Glutamatergic neuron (in vitro differentiated cells): ENCODE data around the gene MED13L. TPM values are rescaled to one million over a fixed set of nuclear protein-coding genes. Genes with fewer than 3 reads are reported as not detected.

Experiments
- DNase-seq: peaks from one replicate; pipeline ENCODE4 v3.0.0; 2022
- H3K27ac Mint-ChIP-seq: one replicate; pipeline ENCODE4 v1.8.0; 2020; ENCODE audit warnings: mild to moderate bottlenecking, mixed read lengths, inconsistent platforms; ENCODE audit not compliant: unreplicated experiment
- H3K27me3 Mint-ChIP-seq: one replicate; pipeline ENCODE4 v1.8.0; 2020; ENCODE audit warnings: mild to moderate bottlenecking, moderate library complexity, mixed read lengths, inconsistent platforms; ENCODE audit not compliant: unreplicated experiment
- H3K36me3 Mint-ChIP-seq: one replicate; pipeline ENCODE4 v1.8.0; 2020; ENCODE audit warnings: mild to moderate bottlenecking, mixed read lengths, inconsistent platforms; ENCODE audit not compliant: unreplicated experiment
- H3K4me1 Mint-ChIP-seq: one replicate; pipeline ENCODE4 v1.8.0; 2020; ENCODE audit warnings: mild to moderate bottlenecking, low read depth, mixed read lengths, inconsistent platforms; ENCODE audit not compliant: unreplicated experiment
- H3K4me3 Mint-ChIP-seq: one replicate; pipeline ENCODE4 v1.8.0; 2020; ENCODE audit warnings: mild to moderate bottlenecking, mixed read lengths, inconsistent platforms; ENCODE audit not compliant: unreplicated experiment
- H3K9me3 Mint-ChIP-seq: one replicate; pipeline ENCODE4 v1.8.0; 2020; ENCODE audit warnings: mild to moderate bottlenecking, moderate library complexity, mixed read lengths, inconsistent platforms; ENCODE audit not compliant: unreplicated experiment
- total RNA-seq: library from RNA; stranded (reverse); fragmentation: NEBNext Ultra II Directional; extraction: Animal tissue kit (Norgen Biotek cat#: 25700); gene quantifications from one replicate; pipeline ENCODE4 v1.2.1, GENCODE V29; 2021; ENCODE audit not compliant: unreplicated experiment
- TF ChIP-seq, protein P1 (sequence below): fragments of 200-600 bp; sonication (generic); IDR thresholded peaks from one replicate; pipeline ENCODE4 v1.5.0; 2021; ENCODE audit not compliant: partially characterized antibody, unreplicated experiment

Gene MED13L
- total RNA-seq, 1 donor from 2014 or later: 95.5 TPM

DNA sequence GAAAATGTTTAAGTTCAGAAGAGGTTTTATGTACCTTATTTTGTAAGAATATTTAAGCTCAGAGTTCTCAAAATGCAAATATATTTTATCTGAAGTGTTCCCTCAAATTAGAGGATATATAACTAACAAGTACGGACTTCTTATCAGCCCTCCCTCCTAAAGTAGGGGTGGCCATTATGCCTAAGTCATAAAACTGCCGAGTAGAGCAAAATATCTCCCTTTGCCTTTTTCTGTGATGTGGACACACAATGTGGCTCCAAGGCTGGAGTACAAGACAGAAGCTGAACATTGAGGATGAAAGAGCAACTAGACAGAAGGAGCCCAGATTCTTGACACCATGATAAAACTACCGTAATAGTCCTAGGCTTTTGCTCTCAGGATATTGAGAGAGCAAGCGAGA is 120.9 kb downstream of the MED13L start:
- no peak overlapping the region for H3K27ac Mint-ChIP-seq
- no peaks in the 10 kb centered on the region for H3K9me3 Mint-ChIP-seq
- no peaks in the 10 kb centered on the region for H3K27me3 Mint-ChIP-seq
- H3K4me3 Mint-ChIP-seq: no peak overlapping the region
- TF ChIP-seq, protein P1, sequence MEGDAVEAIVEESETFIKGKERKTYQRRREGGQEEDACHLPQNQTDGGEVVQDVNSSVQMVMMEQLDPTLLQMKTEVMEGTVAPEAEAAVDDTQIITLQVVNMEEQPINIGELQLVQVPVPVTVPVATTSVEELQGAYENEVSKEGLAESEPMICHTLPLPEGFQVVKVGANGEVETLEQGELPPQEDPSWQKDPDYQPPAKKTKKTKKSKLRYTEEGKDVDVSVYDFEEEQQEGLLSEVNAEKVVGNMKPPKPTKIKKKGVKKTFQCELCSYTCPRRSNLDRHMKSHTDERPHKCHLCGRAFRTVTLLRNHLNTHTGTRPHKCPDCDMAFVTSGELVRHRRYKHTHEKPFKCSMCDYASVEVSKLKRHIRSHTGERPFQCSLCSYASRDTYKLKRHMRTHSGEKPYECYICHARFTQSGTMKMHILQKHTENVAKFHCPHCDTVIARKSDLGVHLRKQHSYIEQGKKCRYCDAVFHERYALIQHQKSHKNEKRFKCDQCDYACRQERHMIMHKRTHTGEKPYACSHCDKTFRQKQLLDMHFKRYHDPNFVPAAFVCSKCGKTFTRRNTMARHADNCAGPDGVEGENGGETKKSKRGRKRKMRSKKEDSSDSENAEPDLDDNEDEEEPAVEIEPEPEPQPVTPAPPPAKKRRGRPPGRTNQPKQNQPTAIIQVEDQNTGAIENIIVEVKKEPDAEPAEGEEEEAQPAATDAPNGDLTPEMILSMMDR: no peak
- no peak for DNase-seq
- peaks cover 27% of the 10 kb centered on the region for H3K4me1 Mint-ChIP-seq
- no peaks in the 10 kb centered on the region for H3K36me3 Mint-ChIP-seq

DNA sequence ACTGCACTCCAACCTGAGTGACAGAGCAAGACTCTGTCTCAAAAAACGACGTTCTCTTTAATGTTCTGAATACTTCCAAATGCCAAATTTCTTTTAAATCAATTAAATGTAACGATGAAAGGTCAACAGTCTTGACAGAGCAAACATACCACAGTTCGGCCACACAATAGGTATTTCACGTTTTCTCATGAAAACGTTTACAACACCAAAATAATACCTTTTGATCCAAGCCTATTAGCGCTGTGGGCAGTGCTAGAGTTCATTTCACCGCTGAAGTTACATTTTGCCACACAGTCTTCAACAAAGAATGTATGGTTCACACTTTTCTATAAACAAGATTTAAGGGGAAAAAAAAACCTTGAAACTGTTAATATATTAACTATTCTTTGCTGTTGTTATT is 122.1 kb downstream of the MED13L start:
- DNase-seq: no peak
- H3K4me1 Mint-ChIP-seq: peaks cover 19% of the 10 kb centered on the region
- no peaks in the 10 kb centered on the region for H3K27me3 Mint-ChIP-seq
- TF ChIP-seq, protein P1: no peak
- no peaks in the 10 kb centered on the region for H3K36me3 Mint-ChIP-seq
- no peak overlapping the region for H3K27ac Mint-ChIP-seq
- H3K9me3 Mint-ChIP-seq: no peaks in the 10 kb centered on the region
- H3K4me3 Mint-ChIP-seq: no peak overlapping the region

DNA sequence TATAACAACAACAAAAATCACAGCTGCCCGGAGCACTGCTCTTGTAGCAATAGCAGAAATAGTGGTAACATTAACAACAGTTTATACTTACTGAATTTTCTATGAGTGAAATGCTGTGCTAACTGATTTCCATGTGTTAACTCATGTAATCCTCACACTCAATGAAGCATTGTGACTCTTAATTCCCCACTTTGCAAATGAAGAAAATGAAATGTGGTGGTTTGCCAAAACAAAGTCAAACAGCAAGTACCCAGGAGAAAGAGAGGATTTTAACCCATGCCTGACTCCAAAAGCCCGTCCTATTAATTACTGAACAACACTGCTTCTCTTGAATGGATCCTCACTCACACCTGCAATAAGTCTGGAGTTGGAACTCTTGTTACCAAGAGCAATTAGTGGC is 123.5 kb downstream of the MED13L start:
- Mint-ChIP-seq H3K27ac (no peak overlapping the region), H3K4me1 (peaks cover 19% of the 10 kb centered on the region), H3K9me3 (no peaks in the 10 kb centered on the region), H3K36me3 (no peaks in the 10 kb centered on the region), H3K27me3 (no peaks in the 10 kb centered on the region), H3K4me3 (no peak overlapping the region)
- TF ChIP-seq, protein P1: no peak
- no peak for DNase-seq

DNA sequence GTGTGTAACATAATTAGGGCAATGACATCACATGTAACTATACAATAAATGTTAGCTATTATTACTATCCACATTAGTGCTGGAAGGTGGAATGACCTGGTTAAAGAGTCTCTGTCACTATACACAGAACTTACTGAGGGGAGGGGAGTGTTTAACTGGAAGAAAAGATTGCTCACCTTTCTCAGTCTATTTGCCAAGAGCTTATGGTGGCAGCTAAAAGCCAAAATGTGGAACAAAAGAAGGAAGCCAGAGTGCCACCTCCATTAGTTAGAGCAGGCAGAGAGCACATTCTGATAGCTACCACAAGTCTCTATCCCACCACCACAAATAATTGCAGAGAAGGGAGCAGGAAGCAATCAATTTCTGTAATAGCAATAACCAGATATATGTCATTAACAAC is 124.4 kb downstream of the MED13L start:
- no peak overlapping the region for H3K27ac Mint-ChIP-seq
- no peaks in the 10 kb centered on the region for H3K36me3 Mint-ChIP-seq
- peaks cover 16% of the 10 kb centered on the region for H3K4me1 Mint-ChIP-seq
- TF ChIP-seq, protein P1: no peak
- H3K4me3 Mint-ChIP-seq: no peak overlapping the region
- DNase-seq: no peak
- H3K27me3 Mint-ChIP-seq: no peaks in the 10 kb centered on the region
- no peaks in the 10 kb centered on the region for H3K9me3 Mint-ChIP-seq

DNA sequence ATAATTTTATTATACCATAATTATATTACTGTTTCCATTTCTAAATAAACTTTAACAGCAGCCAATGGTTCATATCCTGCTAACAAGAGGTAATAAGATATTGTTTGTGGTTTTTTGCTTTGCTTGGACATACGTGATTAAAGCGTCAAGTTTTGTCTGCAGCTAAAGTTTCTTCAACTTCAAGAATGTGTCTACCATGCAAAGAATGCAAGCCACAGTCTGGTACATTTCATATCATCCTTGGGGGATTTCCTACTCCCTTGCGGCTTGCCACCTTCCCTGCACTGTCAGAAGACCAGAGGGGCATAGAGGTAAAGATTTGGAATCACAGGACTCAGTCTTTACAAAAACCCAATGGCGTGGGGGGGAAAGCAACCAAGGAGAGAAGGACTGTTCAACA is 125.2 kb downstream of the MED13L start:
- TF ChIP-seq, protein P1: no peak
- DNase-seq: no peak
- H3K4me1 Mint-ChIP-seq: peaks cover 9% of the 10 kb centered on the region
- H3K27ac Mint-ChIP-seq: no peak overlapping the region
- no peaks in the 10 kb centered on the region for H3K36me3 Mint-ChIP-seq
- no peaks in the 10 kb centered on the region for H3K9me3 Mint-ChIP-seq
- no peak overlapping the region for H3K4me3 Mint-ChIP-seq
- no peaks in the 10 kb centered on the region for H3K27me3 Mint-ChIP-seq
